Measurements from ENCODE around the gene CMC2.

Gene CMC2

GRCh38 chr16:80924372-80924978 lies 82.2 kb downstream of the CMC2 start:
- DNase-seq, result no peak

GRCh38 chr16:80923356-80923755 lies 83.3 kb downstream of the CMC2 start:
- DNase-seq, result no peak

Data from right forelimb (tissue), 1 donor.